BLaER1 treated with 17β-estradiol and CSF1 and Interleukin-3, amounts not matched to agents 10 nM and 100 nM (cell line): Measurements from ENCODE around the gene F2RL3.
A peak's percentile ranks its signal among the peaks of the same experiment; 100 is the strongest.

ENCODE experiments used
- H3K27ac ChIP-seq, 11 experiments: shearing (Covaris generic); formaldehyde crosslinking; 2 replicates each; pipeline ENCODE4 v1.8.1; 2022
- H3K27me3 ChIP-seq, 11 experiments: shearing (Covaris generic); formaldehyde crosslinking; 2 replicates each; pipeline ENCODE4 v1.8.1; 2022
- H3K36me3 ChIP-seq, 11 experiments: shearing (Covaris generic); formaldehyde crosslinking; 2 replicates each; pipeline ENCODE4 v1.8.1; 2022
- H3K4me1 ChIP-seq, 10 experiments: shearing (Covaris generic); formaldehyde crosslinking; 2 replicates each; pipeline ENCODE4 v1.8.1; 2022
- H3K4me2 ChIP-seq, 11 experiments: shearing (Covaris generic); formaldehyde crosslinking; 2 replicates each; pipeline ENCODE4 v1.8.1; 2022
- H3K4me3 ChIP-seq, 10 experiments: shearing (Covaris generic); formaldehyde crosslinking; 2 replicates each; pipeline ENCODE4 v1.8.1; 2022
- H3K9ac ChIP-seq, 11 experiments: shearing (Covaris generic); formaldehyde crosslinking; 2 replicates each; pipeline ENCODE4 v1.8.1; 2022
- H3K9me3 ChIP-seq, 11 experiments: shearing (Covaris generic); formaldehyde crosslinking; replicated peaks in 1 of 11; 2 replicates each; pipeline ENCODE4 v1.8.1; 2022
- H4K20me1 ChIP-seq, 11 experiments: shearing (Covaris generic); formaldehyde crosslinking; 2 replicates each; pipeline ENCODE4 v1.8.1; 2022
- Cebpa-rat ChIP-seq, 11 experiments: shearing (Covaris generic); IDR thresholded peaks; 2 replicates each; pipeline ENCODE4 v1.8.1; 2022

The F2RL3 gene

DNA sequence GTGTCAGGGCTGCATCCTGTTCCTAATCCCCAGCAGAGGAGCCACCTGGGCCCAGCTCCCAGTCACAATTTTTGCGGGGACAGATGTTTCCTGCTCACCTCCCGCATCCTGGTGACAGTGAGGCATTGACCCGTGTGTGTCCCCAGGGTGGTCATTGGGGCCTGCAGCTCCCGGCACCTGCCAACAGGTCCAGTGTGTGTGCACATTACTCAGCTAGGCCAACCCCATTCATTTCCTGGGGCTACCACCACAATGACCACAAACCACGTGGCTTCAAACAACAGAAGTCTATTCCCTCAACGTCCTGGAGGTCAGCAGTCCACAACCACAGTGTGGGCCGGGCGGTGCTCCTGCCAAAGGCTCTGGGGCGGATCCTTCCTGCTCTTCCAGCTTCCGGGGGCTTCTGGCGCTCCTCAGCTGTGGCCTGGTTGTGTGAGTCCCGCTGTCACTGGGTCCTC is 11.9 kb upstream of the F2RL3 start:
- H3K4me1 ChIP-seq = peaks cover 23 to 63% (median 58%) of the 10 kb centered on the region in 10 experiments
- peaks cover 5 to 65% (median 49%) of the 10 kb centered on the region in 11 experiments; a peak in 20 of 22 replicates for H4K20me1 ChIP-seq
- peaks cover 22 to 31% (median 24%) of the 10 kb centered on the region in 11 experiments for H3K9me3 ChIP-seq
- peak overlapping the region in 8 of 11 experiments; percentile 18 to 78 (median 68); a peak in 15 of 22 replicates for H3K9ac ChIP-seq
- 0 out of 22 replicates have a peak, but pooled peaks of 1 of the 11 experiments have one; percentile 6 for TF ChIP-seq Cebpa-rat (IDR thresholded peaks at IDR 0.05)
- H3K36me3 ChIP-seq = peaks cover 70 to 87% (median 78%) of the 10 kb centered on the region in 11 experiments
- peak overlapping the region in 9 of 11 experiments; percentile 29 to 91 (median 78); a peak in 18 of 22 replicates for H3K27ac ChIP-seq
- peak overlapping the region in 7 of 10 experiments; percentile 3 to 31 (median 20); a peak in 5 of 20 replicates for H3K4me3 ChIP-seq
- H3K4me2 ChIP-seq = peak overlapping the region; percentile 73 to 95 (median 89)
- peaks cover 0 to 4% (median 0%) of the 10 kb centered on the region in 11 experiments; a peak in 1 of 22 replicates for H3K27me3 ChIP-seq

DNA sequence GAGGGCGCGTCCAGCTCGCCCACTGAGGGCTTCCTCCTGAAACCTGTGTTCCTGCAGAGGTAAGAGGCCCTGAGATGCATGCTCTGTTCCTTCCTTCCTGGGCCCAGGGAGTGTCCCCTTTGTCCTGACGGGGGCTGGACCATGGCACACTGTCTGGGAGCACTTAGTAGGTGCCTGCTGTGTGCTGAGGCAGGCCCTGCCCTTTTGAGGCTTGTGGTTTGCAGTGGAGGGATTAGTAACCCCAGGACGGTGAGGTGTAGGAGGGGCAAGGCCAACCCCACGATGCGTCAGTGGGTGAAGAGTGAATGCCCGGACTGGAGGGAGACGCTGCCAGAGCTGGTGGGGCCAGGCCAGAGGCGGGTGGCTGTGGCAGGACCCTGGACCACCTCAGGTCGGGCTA is 11.2 kb upstream of the F2RL3 start:
- H3K9ac ChIP-seq = peak overlapping the region in 8 of 11 experiments; percentile 18 to 78 (median 64); a peak in 14 of 22 replicates

DNA sequence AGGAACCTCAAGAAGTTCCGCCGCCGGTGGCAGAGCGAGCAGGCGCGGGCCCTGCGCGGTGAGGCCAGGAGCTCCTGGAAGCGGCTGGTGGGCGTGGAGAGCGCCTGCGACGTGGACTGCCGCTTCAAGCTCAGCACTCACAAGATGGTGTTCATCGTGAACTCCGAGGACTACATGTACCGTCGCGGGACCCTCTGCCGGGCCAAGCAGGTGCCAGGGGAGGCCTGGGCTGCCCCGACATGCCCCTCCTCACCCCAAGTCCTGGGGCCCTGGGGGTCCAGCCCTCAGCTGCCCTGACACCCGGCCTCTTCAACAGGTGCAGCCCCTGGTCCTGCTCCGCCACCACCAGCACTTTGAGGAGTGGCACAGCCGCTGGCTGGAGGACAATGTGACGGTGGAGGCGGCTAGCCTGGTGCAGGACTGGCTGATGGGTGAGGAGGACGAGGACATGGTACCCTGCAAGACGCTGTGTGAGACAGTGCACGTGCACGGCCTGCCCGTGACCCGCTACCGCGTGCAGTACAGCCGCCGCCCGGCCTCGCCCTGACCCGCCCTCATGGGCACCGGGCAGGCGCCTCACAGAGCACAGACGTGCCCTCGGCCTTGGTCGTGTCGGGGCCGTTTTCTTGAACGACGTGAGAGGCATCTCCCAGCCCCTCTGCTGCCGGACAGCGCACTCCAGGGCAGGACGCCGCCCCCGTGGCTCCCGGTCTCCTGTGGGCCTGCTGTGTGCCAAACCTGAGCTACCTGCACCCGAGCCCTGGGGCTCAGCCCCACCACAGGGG is 10.4 kb upstream of the F2RL3 start:
- H3K27me3 ChIP-seq = peaks cover 0 to 4% (median 0%) of the 10 kb centered on the region in 11 experiments; a peak in 1 of 22 replicates
- peak overlapping the region; percentile 73 to 95 (median 89); a peak in 21 of 22 replicates for H3K4me2 ChIP-seq
- H4K20me1 ChIP-seq = peaks cover 5 to 56% (median 43%) of the 10 kb centered on the region in 11 experiments; a peak in 20 of 22 replicates
- peaks cover 62 to 87% (median 74%) of the 10 kb centered on the region in 11 experiments for H3K36me3 ChIP-seq
- peak overlapping the region in 6 of 11 experiments; percentile 53 to 78 (median 75); a peak in 10 of 22 replicates for H3K9ac ChIP-seq
- no peak for TF ChIP-seq Cebpa-rat (IDR thresholded peaks at IDR 0.05)
- no peak overlapping the region; a peak in 2 of 20 replicates for H3K4me3 ChIP-seq
- peaks cover 36 to 45% (median 39%) of the 10 kb centered on the region in 11 experiments for H3K9me3 ChIP-seq
- H3K27ac ChIP-seq = peak overlapping the region in 7 of 11 experiments; percentile 71 to 91 (median 87); a peak in 12 of 22 replicates
- peaks cover 23 to 62% (median 57%) of the 10 kb centered on the region in 10 experiments for H3K4me1 ChIP-seq

More for the DNA sequence above, 11.2 kb upstream of the F2RL3 start:
- Histone ChIP-seq H4K20me1 (peaks cover 5 to 64% (median 49%) of the 10 kb centered on the region in 11 experiments; a peak in 20 of 22 replicates), H3K27me3 (peaks cover 0 to 4% (median 0%) of the 10 kb centered on the region in 11 experiments; a peak in 1 of 22 replicates), H3K4me1 (peaks cover 23 to 63% (median 58%) of the 10 kb centered on the region in 10 experiments), H3K4me2 (peak overlapping the region; percentile 73 to 95 (median 89)), H3K9me3 (peaks cover 28 to 37% (median 31%) of the 10 kb centered on the region in 11 experiments), H3K27ac (peak overlapping the region in 9 of 11 experiments; percentile 29 to 91 (median 78); a peak in 18 of 22 replicates), H3K36me3 (peaks cover 70 to 87% (median 78%) of the 10 kb centered on the region in 11 experiments), H3K4me3 (peak overlapping the region in 6 of 10 experiments; percentile 3 to 31 (median 24); a peak in 4 of 20 replicates)
- no peak for TF ChIP-seq Cebpa-rat (IDR thresholded peaks at IDR 0.05)

DNA sequence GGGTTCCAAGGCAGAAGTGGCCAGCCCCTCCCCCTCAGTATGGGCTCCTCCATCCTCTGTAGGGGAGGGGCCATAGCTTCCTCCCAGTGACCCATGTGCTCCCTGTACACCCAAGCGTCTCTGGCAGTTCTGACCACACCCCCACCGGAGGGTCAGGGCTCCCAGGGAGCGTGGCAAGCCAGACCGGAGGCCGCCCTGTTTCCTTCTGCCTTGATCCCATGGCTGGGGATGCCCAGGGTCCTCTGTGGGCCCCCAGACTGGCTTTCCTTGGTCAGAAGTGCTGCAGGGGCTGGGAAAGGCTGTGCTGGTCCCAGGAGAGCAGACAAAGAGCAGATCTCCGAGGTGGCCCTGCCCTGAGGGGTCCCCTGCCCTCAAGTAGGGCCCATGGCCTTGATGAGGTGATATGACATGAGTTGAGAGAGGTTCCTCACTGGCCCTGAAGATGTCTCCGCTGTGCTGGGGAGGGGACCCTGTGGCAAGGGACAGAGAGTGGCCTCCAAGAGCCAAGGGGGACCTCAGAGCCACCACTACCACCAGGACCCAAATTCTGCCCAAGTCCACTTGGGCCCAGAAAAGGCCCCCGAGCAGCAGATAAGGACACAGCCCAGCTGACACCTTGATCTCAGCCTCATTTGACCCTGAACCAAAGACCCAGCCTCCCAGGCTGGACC is 7.8 kb upstream of the F2RL3 start:
- Histone ChIP-seq H3K9ac (no peak overlapping the region), H3K4me3 (peak overlapping the region in 5 of 10 experiments; percentile 7 to 28 (median 8); a peak in 4 of 20 replicates), H4K20me1 (peaks cover 5 to 29% (median 22%) of the 10 kb centered on the region in 11 experiments; a peak in 20 of 22 replicates), H3K27ac (peak overlapping the region in 1 of 11 experiments; percentile 31; a peak in 1 of 22 replicates), H3K9me3 (peaks cover 43 to 54% (median 48%) of the 10 kb centered on the region in 11 experiments), H3K4me1 (peaks cover 22 to 56% (median 46%) of the 10 kb centered on the region in 10 experiments), H3K4me2 (no peak overlapping the region), H3K27me3 (peaks cover 0 to 2% (median 0%) of the 10 kb centered on the region in 11 experiments; a peak in 1 of 22 replicates), H3K36me3 (peaks cover 56 to 73% (median 65%) of the 10 kb centered on the region in 11 experiments)
- TF ChIP-seq Cebpa-rat (IDR thresholded peaks at IDR 0.05) = no peak

DNA sequence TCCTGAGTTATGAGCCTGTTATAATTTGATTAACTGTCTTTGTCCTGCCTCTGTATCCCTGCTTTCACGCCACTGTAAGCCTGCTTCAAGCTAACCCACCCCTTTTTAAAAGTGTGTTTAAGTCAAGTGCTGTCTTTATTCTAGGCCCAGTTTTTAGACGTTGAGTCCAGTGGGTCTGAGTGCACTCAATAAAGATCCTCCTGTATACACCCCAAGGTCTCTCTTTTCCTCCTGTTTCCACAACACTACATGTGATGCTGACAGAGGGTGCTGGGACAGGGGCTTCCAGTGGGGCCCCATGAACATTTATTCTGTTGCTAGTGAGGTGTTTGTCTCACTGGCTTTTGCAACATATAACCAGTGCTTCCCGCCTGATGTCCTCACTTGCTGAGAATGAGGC is 6.7 kb upstream of the F2RL3 start:
- Histone ChIP-seq H3K4me2 (no peak overlapping the region), H3K36me3 (peaks cover 48 to 62% (median 58%) of the 10 kb centered on the region in 11 experiments), H3K4me1 (peaks cover 19 to 55% (median 46%) of the 10 kb centered on the region in 10 experiments), H3K9ac (no peak overlapping the region), H3K9me3 (peaks cover 43 to 54% (median 48%) of the 10 kb centered on the region in 11 experiments), H3K27ac (no peak overlapping the region), H4K20me1 (peaks cover 0 to 18% (median 11%) of the 10 kb centered on the region in 11 experiments; a peak in 14 of 22 replicates), H3K27me3 (no peaks in the 10 kb centered on the region), H3K4me3 (peak overlapping the region in 1 of 10 experiments; percentile 36; a peak in 3 of 20 replicates)
- no peak for TF ChIP-seq Cebpa-rat (IDR thresholded peaks at IDR 0.05)

DNA sequence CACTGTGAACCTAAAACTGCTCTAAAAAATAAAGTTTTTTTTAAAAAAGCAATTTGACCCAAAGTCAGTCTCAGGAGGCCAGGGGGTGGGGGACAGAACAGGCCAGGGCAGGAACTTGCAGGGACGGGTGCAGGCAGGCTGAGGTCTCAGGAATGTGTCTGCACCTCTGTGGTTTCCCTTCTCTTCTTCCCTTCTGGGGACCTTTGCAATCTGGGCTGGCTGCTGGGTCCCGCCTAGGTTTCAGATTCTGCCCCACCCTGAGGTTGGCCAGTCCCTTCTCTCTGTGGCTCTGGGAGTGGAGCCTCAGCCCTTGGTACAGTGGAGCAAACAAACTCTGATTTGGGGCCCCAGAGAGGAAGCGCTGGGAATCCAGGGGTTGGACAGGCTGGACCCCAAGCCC is 5.3 kb upstream of the F2RL3 start:
- no peak overlapping the region for H3K4me3 ChIP-seq
- H4K20me1 ChIP-seq = peaks cover 0 to 4% (median 0%) of the 10 kb centered on the region in 11 experiments; a peak in 5 of 22 replicates
- peaks cover 34 to 48% (median 44%) of the 10 kb centered on the region in 11 experiments for H3K36me3 ChIP-seq
- no peak overlapping the region for H3K9ac ChIP-seq
- no peak for TF ChIP-seq Cebpa-rat (IDR thresholded peaks at IDR 0.05)
- no peaks in the 10 kb centered on the region for H3K27me3 ChIP-seq
- peak overlapping the region in 8 of 11 experiments; percentile 5 to 40 (median 18); a peak in 7 of 22 replicates for H3K4me2 ChIP-seq
- H3K9me3 ChIP-seq = peaks cover 43 to 54% (median 48%) of the 10 kb centered on the region in 11 experiments
- H3K27ac ChIP-seq = peak overlapping the region in 1 of 11 experiments; percentile 34; a peak in 2 of 22 replicates
- peaks cover 25 to 55% (median 46%) of the 10 kb centered on the region in 10 experiments for H3K4me1 ChIP-seq

DNA sequence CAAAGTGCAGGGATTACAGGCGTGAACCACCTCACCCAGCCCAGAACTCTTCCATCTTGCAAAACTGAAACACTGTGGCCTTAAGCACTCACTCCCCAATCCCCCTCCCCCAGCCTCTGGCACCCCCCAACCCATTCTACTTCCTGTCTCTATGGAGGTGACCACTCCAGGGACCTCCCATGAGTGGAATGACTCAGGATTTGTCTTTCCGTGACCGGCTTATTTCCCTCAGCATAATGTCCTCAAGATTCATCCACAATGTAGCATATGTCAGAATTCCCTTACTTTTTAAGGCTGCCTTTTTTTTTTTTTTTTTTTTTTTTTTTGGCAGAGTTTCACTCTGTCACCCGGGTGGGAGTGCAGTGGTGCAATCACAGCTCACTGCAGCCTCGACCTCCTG is 3.6 kb upstream of the F2RL3 start:
- peaks cover 37 to 44% (median 41%) of the 10 kb centered on the region in 11 experiments for H3K9me3 ChIP-seq
- H3K27ac ChIP-seq = 0 out of 22 replicates have a peak overlapping the region, but pooled peaks of 1 of the 11 experiments have one; percentile 11
- H4K20me1 ChIP-seq = no peaks in the 10 kb centered on the region
- H3K9ac ChIP-seq = no peak overlapping the region
- no peak overlapping the region for H3K4me3 ChIP-seq
- TF ChIP-seq Cebpa-rat (IDR thresholded peaks at IDR 0.05) = no peak
- H3K36me3 ChIP-seq = peaks cover 18 to 34% (median 28%) of the 10 kb centered on the region in 11 experiments
- no peak overlapping the region for H3K4me2 ChIP-seq
- H3K27me3 ChIP-seq = no peaks in the 10 kb centered on the region
- H3K4me1 ChIP-seq = peaks cover 42 to 66% (median 59%) of the 10 kb centered on the region in 10 experiments
